HepG2 (cell line): Measurements from ENCODE around the gene MEF2A. TPM values are rescaled to one million over a fixed set of nuclear protein-coding genes. Genes with fewer than 3 reads are reported as not detected.

Experiments used
- CENPT ChIP-seq: sonication (generic); formaldehyde crosslinking; IDR thresholded peaks from 2 replicates; pipeline ENCODE4 v1.8.0; 2022; ENCODE audit warnings: low read depth, mild to moderate bottlenecking, moderate library complexity, missing genetic modification reagents
- CREB1 ChIP-seq, 2 experiments: fragments of 450-650 bp in 1 of 2; IDR thresholded peaks; 2 replicates each; pipeline ENCODE4 v1.6.1; 2016 to 2017; ENCODE audit warnings: control low read depth in 1 of 2, mild to moderate bottlenecking in 1 of 2, missing compliant biosample characterization in 1 of 2, missing genetic modification characterization in 1 of 2
- GLI4 ChIP-seq: sonication (generic); formaldehyde crosslinking; IDR thresholded peaks from 2 replicates; pipeline ENCODE4 v1.5.1; 2020; ENCODE audit warnings: missing genetic modification reagents, mild to moderate bottlenecking, moderate library complexity, borderline replicate concordance
- MBD4 ChIP-seq: IDR thresholded peaks from 2 replicates; pipeline ENCODE4 v1.6.1; 2012; ENCODE audit warnings: low read length, inconsistent platforms, borderline replicate concordance
- MLX ChIP-seq: IDR thresholded peaks from 2 replicates; pipeline ENCODE4 v1.6.1; 2016
- MYNN ChIP-seq: sonication (generic); formaldehyde crosslinking; IDR thresholded peaks from 2 replicates; pipeline ENCODE4 v1.4.0; 2020; ENCODE audit warnings: mild to moderate bottlenecking, low read depth, missing genetic modification reagents
- NCOA5 ChIP-seq: sonication (generic); formaldehyde crosslinking; IDR thresholded peaks from 2 replicates; pipeline ENCODE4 v1.4.0; 2020; ENCODE audit warnings: missing genetic modification reagents
- NFYC ChIP-seq: IDR thresholded peaks from 2 replicates; pipeline ENCODE4 v1.6.1; 2016; ENCODE audit warnings: missing genetic modification reagents, missing compliant biosample characterization
- PAX8 ChIP-seq: sonication (generic); formaldehyde crosslinking; IDR thresholded peaks from 2 replicates; pipeline ENCODE4 v1.8.0; 2022; ENCODE audit warnings: mild to moderate bottlenecking, missing genetic modification reagents, borderline replicate concordance
- RCOR2 ChIP-seq: IDR thresholded peaks from 2 replicates; pipeline ENCODE4 v1.6.1; 2016; ENCODE audit warnings: missing biosample characterization, missing genetic modification reagents
- SYNCRIP ChIP-seq: fragments of 200-400 bp; formaldehyde crosslinking; IDR thresholded peaks from 2 replicates; pipeline ENCODE4 v1.6.1; 2018; ENCODE audit warnings: mild to moderate bottlenecking, low read depth, low read length; ENCODE audit not compliant: insufficient read depth
- TEF ChIP-seq: sonication (generic); formaldehyde crosslinking; IDR thresholded peaks from 2 replicates; pipeline ENCODE4 v1.5.0; 2020; ENCODE audit warnings: missing genetic modification reagents
- ZMAT3 ChIP-seq: sonication (generic); formaldehyde crosslinking; conservative IDR thresholded peaks from 2 replicates; pipeline ENCODE4 v1.7.0; 2021; ENCODE audit warnings: missing genetic modification reagents
- ZNF276 ChIP-seq: sonication (generic); formaldehyde crosslinking; IDR thresholded peaks from 2 replicates; pipeline ENCODE4 v1.4.0; 2020; ENCODE audit warnings: mild to moderate bottlenecking, low read depth, missing genetic modification reagents
- ZNF350 ChIP-seq: sonication (generic); formaldehyde crosslinking; IDR thresholded peaks from 2 replicates; pipeline ENCODE4 v1.4.0; 2020; ENCODE audit warnings: mild to moderate bottlenecking, low read depth, missing genetic modification reagents, borderline replicate concordance
- ZNF556 ChIP-seq: sonication (generic); formaldehyde crosslinking; IDR thresholded peaks from 2 replicates; pipeline ENCODE4 v1.4.0; 2020; ENCODE audit warnings: mild to moderate bottlenecking, missing genetic modification reagents, borderline replicate concordance
- ZNF687 ChIP-seq: sonication (generic); formaldehyde crosslinking; IDR thresholded peaks from 2 replicates; pipeline ENCODE4 v1.5.1; 2020; ENCODE audit warnings: mild to moderate bottlenecking, missing genetic modification reagents, moderate library complexity
- polyA plus RNA-seq, 8 experiments: library from polyadenylated mRNA; depleted of rRNA in 3 of 8; stranded (reverse) in 7 of 8; unstranded in 1 of 8; fragments of >200 nt; fragmentation: Illumina TruSeq in 4 of 8; extraction: Trizol in 4 of 8; gene quantifications; 2 replicates each; pipeline versions ENCODE4 v1.2.1 to v1.2.3, GENCODE V29; 2011 to 2016; ENCODE audit warnings: low read depth in 4 of 8, missing spikeins in 1 of 8, mixed read lengths in 1 of 8; ENCODE audit not compliant: insufficient read depth in 1 of 8
- total RNA-seq, 5 experiments: library from RNA; depleted of rRNA; stranded (reverse); fragments of >200 nt; fragmentation: Illumina TruSeq; extraction: Trizol; gene quantifications; 2 replicates each; pipeline ENCODE4 v1.2.3, GENCODE V29; 2016; ENCODE audit warnings: low read depth in 1 of 5

MEF2A gene
- total and polyA plus RNA-seq, 2 of the 13 experiments (the other 11 are each of a cell fraction or from before 2014, with no cell fraction given): 15.2 to 24.4 TPM

- TF ChIP-seq NFYC: no peak
- peak; percentile 76 for TF ChIP-seq ZNF687 (CRISPR knock-in tag)
- no peak for TF ChIP-seq MYNN (CRISPR knock-in tag)
- no peak for TF ChIP-seq ZNF556
- TF ChIP-seq CREB1 (IDR thresholded peaks at IDR 0.05): no peak
- no peak for TF ChIP-seq CREB1 (CRISPR knock-in tag; IDR thresholded peaks at IDR 0.05)
- no peak for TF ChIP-seq MLX (CRISPR knock-in tag)
- no peak for TF ChIP-seq CENPT (CRISPR knock-in tag)
- TF ChIP-seq ZNF350 (CRISPR knock-in tag): no peak
- no peak for TF ChIP-seq ZNF276
- 0 out of 2 replicates have a peak, but pooled peaks have one; percentile 70 for TF ChIP-seq GLI4 (CRISPR knock-in tag)
- TF ChIP-seq RCOR2 (CRISPR knock-in tag): no peak
- 0 out of 2 replicates have a peak, but pooled peaks have one; percentile 19 for TF ChIP-seq ZMAT3
- TF ChIP-seq MBD4: no peak
- TF ChIP-seq NCOA5 (CRISPR knock-in tag): no peak
- no peak for TF ChIP-seq PAX8
- no peak for TF ChIP-seq SYNCRIP
- no peak for TF ChIP-seq TEF
Measured at GRCh38 chr15:99732751-99733267, 167.0 kb downstream of the MEF2A start (continued).
